Hematopoietic multipotent progenitor cell treated with erythropoietin and hydrocortisone succinate and interleukin-3 and kit ligand, for 15 days (in vitro differentiated cells): ENCODE data around the gene LRRC56.

Experiments
- DNase-seq: peaks from one replicate; pipeline ENCODE4 v3.0.0-alpha.2; 2015; ENCODE audit warnings: low spot score

LRRC56 gene

GRCh38 chr11:598005-598680 is 60.8 kb downstream of the LRRC56 start:
- no peak for DNase-seq

- no peak for DNase-seq
Measured at GRCh38 chr11:601573-602245, 64.4 kb downstream of the LRRC56 start.

GRCh38 chr11:603154-603553 is 65.8 kb downstream of the LRRC56 start:
- no peak for DNase-seq
